SK-N-SH treated with all-trans-retinoic acid at 6 μM for 48 hours (cell line): Measurements from ENCODE around the gene KCNQ5.

Experiments
- ATAC-seq: fragments of 200-7000 bp; cut with Tn5 transposase; 3 replicates; pipeline ENCODE4 v1.9.1; 2020; ENCODE audit warnings: mild to moderate bottlenecking, moderate library complexity
- ARNTL ChIP-seq: fragments of 450-650 bp; formaldehyde crosslinking; IDR thresholded peaks from 2 replicates; pipeline ENCODE4 v1.5.0; 2020; ENCODE audit warnings: low read depth, mild to moderate bottlenecking, moderate library complexity, borderline replicate concordance
- ESRRG ChIP-seq: fragments of 250-450 bp; sonication (Bioruptor Pico); IDR thresholded peaks from 2 replicates; pipeline ENCODE4 v1.6.1; 2021; ENCODE audit warnings: mild to moderate bottlenecking
- ISL1 ChIP-seq: fragments of 250-450 bp; sonication (Bioruptor Pico); IDR thresholded peaks from 2 replicates; pipeline ENCODE4 v2.1.2; 2022; ENCODE audit warnings: mild to moderate bottlenecking, moderate library complexity
- PPARA ChIP-seq: fragments of 250-450 bp; sonication (Bioruptor Pico); IDR thresholded peaks from 2 replicates; pipeline ENCODE4 v1.5.0; 2020; ENCODE audit warnings: mild to moderate bottlenecking, borderline replicate concordance
- RARB ChIP-seq: fragments of 250-450 bp; sonication (Bioruptor Pico); IDR thresholded peaks from 2 replicates; pipeline ENCODE4 v1.8.0; 2021; ENCODE audit warnings: mild to moderate bottlenecking, moderate library complexity
- SNAI2 ChIP-seq: fragments of 250-450 bp; sonication (Bioruptor Pico); IDR thresholded peaks from 2 replicates; pipeline ENCODE4 v1.5.0; 2020; ENCODE audit warnings: mild to moderate bottlenecking, moderate library complexity
- TCF4 ChIP-seq: fragments of 250-450 bp; sonication (Bioruptor Pico); IDR thresholded peaks from 2 replicates; pipeline ENCODE4 v1.8.0; 2021; ENCODE audit warnings: mild to moderate bottlenecking, moderate library complexity, borderline replicate concordance
- TOX ChIP-seq: fragments of 250-450 bp; sonication (Bioruptor Pico); IDR thresholded peaks from 2 replicates; pipeline ENCODE4 v1.8.0; 2021; ENCODE audit warnings: mild to moderate bottlenecking, moderate library complexity, borderline replicate concordance
- ZC3H10 ChIP-seq: fragments of 250-450 bp; sonication (Bioruptor Pico); IDR thresholded peaks from 2 replicates; pipeline ENCODE4 v1.5.1; 2021; ENCODE audit warnings: mild to moderate bottlenecking, moderate library complexity
- ZFP3 ChIP-seq: fragments of 250-450 bp; sonication (Bioruptor Pico); IDR thresholded peaks from 2 replicates; pipeline ENCODE4 v1.5.0; 2020; ENCODE audit warnings: mild to moderate bottlenecking, moderate library complexity
- ZNF565 ChIP-seq: fragments of 450-650 bp; formaldehyde crosslinking; conservative IDR thresholded peaks from 2 replicates; pipeline ENCODE4 v1.5.0; 2020; ENCODE audit warnings: low read depth, mild to moderate bottlenecking, moderate library complexity
- ZNF70 ChIP-seq: fragments of 450-650 bp; formaldehyde crosslinking; IDR thresholded peaks from 2 replicates; pipeline ENCODE4 v1.5.0; 2020; ENCODE audit warnings: mild to moderate bottlenecking, moderate library complexity
- ZNF8 ChIP-seq: fragments of 450-650 bp; formaldehyde crosslinking; IDR thresholded peaks from 2 replicates; pipeline ENCODE4 v1.5.0; 2020; ENCODE audit warnings: mild to moderate bottlenecking, moderate library complexity
- TF ChIP-seq, protein P1 (sequence below): fragments of 250-450 bp; sonication (Bioruptor Pico); IDR thresholded peaks from 2 replicates; pipeline ENCODE4 v1.8.0; 2020; ENCODE audit warnings: mild to moderate bottlenecking, moderate library complexity, borderline replicate concordance
- TF ChIP-seq, protein P2 (sequence below): fragments of 250-450 bp; sonication (Bioruptor Pico); IDR thresholded peaks from 2 replicates; pipeline ENCODE4 v1.8.0; 2021; ENCODE audit warnings: low read depth, mild to moderate bottlenecking, moderate library complexity, borderline replicate concordance
- TF ChIP-seq, protein P3 (sequence below): fragments of 250-450 bp; sonication (Bioruptor Pico); IDR thresholded peaks from 2 replicates; pipeline ENCODE4 v1.5.1; 2020; ENCODE audit warnings: low read depth, mild to moderate bottlenecking, moderate library complexity
- TF ChIP-seq, protein P4 (sequence below): fragments of 250-450 bp; sonication (Bioruptor Pico); IDR thresholded peaks from 2 replicates; pipeline ENCODE4 v1.5.0; 2020; ENCODE audit warnings: mild to moderate bottlenecking, moderate library complexity

KCNQ5 gene

DNA sequence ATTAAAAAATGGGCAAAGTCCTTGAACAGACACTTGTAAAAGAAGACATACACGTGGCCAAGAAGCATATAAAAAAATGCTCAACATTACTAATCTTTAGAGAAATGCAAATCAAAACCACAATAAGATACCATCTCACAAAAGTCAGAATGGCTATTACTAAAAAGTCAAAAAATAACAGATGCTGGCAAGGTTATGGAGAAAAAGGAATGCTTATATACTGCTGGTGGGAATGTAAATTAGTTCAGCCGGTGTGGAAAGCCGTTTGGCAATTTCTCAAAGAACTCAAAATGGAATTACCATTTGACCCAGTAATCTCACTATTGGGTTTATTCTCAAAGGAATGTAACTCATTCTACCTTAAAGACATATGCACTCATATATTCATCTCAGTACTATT, 436.9 kb downstream of the KCNQ5 start (continued):
- TF ChIP-seq, protein P1, sequence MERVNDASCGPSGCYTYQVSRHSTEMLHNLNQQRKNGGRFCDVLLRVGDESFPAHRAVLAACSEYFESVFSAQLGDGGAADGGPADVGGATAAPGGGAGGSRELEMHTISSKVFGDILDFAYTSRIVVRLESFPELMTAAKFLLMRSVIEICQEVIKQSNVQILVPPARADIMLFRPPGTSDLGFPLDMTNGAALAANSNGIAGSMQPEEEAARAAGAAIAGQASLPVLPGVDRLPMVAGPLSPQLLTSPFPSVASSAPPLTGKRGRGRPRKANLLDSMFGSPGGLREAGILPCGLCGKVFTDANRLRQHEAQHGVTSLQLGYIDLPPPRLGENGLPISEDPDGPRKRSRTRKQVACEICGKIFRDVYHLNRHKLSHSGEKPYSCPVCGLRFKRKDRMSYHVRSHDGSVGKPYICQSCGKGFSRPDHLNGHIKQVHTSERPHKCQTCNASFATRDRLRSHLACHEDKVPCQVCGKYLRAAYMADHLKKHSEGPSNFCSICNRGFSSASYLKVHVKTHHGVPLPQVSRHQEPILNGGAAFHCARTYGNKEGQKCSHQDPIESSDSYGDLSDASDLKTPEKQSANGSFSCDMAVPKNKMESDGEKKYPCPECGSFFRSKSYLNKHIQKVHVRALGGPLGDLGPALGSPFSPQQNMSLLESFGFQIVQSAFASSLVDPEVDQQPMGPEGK (CRISPR knock-in tag), result no peak
- TF ChIP-seq, all 23 proteins: peak for 0

DNA sequence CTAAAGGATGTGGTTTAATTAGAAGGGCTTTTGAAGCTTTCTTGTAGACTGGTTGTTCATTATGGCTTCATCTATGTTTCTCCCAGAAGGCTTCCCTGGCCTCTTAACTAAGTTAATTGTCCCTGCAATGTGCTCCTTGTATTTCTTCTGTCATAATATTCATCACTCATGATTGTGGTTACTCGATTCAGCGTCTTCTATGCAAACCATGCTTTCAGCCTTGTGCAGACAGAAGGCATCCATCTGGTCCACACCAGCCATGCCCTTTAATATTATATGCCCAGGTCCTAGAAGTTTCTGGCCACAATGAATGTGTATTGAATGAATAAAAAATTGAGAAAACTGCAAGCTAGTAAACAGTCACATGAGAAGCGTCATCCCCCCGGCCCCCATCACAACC, 440.3 kb downstream of the KCNQ5 start:
- TF ChIP-seq, protein P2, sequence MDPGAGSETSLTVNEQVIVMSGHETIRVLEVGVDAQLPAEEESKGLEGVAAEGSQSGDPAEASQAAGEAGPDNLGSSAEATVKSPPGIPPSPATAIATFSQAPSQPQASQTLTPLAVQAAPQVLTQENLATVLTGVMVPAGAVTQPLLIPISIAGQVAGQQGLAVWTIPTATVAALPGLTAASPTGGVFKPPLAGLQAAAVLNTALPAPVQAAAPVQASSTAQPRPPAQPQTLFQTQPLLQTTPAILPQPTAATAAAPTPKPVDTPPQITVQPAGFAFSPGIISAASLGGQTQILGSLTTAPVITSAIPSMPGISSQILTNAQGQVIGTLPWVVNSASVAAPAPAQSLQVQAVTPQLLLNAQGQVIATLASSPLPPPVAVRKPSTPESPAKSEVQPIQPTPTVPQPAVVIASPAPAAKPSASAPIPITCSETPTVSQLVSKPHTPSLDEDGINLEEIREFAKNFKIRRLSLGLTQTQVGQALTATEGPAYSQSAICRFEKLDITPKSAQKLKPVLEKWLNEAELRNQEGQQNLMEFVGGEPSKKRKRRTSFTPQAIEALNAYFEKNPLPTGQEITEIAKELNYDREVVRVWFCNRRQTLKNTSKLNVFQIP (CRISPR knock-in tag), result no peak
- no peak for TF ChIP-seq ARNTL
- TF ChIP-seq, protein P1 (CRISPR knock-in tag), result no peak; the same call in 1 of the 2 replicates
- no peak for TF ChIP-seq ZNF565
- TF ChIP-seq ZFP3 (CRISPR knock-in tag), result no peak
- TF ChIP-seq, protein P3, sequence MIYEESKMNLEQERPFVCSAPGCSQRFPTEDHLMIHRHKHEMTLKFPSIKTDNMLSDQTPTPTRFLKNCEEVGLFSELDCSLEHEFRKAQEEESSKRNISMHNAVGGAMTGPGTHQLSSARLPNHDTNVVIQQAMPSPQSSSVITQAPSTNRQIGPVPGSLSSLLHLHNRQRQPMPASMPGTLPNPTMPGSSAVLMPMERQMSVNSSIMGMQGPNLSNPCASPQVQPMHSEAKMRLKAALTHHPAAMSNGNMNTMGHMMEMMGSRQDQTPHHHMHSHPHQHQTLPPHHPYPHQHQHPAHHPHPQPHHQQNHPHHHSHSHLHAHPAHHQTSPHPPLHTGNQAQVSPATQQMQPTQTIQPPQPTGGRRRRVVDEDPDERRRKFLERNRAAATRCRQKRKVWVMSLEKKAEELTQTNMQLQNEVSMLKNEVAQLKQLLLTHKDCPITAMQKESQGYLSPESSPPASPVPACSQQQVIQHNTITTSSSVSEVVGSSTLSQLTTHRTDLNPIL (CRISPR knock-in tag), result no peak
- TF ChIP-seq ZNF70 (CRISPR knock-in tag), result no peak
- TF ChIP-seq ESRRG (CRISPR knock-in tag), result no peak
- TF ChIP-seq TOX (CRISPR knock-in tag), result no peak
- no peak for TF ChIP-seq ISL1 (CRISPR knock-in tag)
- peak; percentile 49; the same call in 2 of the 3 replicates for ATAC-seq

DNA sequence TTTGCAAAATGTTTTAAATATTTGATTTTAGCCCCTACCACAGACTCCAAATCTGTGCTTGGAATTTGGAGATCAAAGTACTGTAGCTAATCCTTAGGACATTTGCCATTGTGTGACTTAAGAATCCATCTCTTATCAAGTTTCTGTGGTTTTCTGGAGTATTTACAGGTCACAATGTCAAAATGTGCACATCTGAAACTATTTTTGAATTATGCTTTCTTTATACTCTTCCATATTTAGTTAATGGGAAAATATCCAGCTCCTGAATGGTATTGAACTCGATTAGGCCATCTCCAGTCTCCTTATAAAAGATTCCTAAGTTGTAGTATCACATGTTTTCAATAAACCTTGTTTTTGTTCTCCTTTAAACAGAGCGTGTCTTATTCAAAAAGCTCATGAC, 441.0 kb downstream of the KCNQ5 start:
- peak; percentile 80 for ATAC-seq
- TF ChIP-seq ISL1 (CRISPR knock-in tag) (0 out of 2 replicates have a peak, but pooled peaks have one; percentile 21), SNAI2 (CRISPR knock-in tag) (no peak)

DNA sequence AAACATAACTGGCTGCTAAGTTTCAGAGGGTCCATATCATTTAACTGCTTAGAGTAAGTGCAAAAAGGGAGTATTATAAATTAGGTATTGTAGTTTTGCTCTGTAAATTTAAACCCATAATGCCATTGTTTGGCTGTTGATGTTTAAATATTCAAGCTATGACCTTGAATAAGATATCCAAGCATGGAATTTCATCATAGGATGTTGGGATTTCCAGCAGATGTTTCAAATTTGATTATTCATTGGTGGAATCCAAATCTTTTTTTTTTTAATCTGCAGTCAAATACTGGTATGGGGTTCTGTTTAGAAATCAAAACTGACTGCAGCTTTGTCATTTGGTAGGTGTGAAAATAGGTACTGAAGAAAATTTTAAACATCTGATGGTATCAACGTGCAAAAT, 442.4 kb downstream of the KCNQ5 start:
- no peak for ATAC-seq
- TF ChIP-seq ZNF565 (no peak), TCF4 (CRISPR knock-in tag) (no peak), ZNF70 (CRISPR knock-in tag) (no peak), ZNF8 (CRISPR knock-in tag) (no peak), ARNTL (no peak), RARB (CRISPR knock-in tag) (no peak), ZC3H10 (CRISPR knock-in tag) (no peak), ZFP3 (CRISPR knock-in tag) (no peak), ESRRG (CRISPR knock-in tag) (no peak), PPARA (no peak)
- TF ChIP-seq, protein P4, sequence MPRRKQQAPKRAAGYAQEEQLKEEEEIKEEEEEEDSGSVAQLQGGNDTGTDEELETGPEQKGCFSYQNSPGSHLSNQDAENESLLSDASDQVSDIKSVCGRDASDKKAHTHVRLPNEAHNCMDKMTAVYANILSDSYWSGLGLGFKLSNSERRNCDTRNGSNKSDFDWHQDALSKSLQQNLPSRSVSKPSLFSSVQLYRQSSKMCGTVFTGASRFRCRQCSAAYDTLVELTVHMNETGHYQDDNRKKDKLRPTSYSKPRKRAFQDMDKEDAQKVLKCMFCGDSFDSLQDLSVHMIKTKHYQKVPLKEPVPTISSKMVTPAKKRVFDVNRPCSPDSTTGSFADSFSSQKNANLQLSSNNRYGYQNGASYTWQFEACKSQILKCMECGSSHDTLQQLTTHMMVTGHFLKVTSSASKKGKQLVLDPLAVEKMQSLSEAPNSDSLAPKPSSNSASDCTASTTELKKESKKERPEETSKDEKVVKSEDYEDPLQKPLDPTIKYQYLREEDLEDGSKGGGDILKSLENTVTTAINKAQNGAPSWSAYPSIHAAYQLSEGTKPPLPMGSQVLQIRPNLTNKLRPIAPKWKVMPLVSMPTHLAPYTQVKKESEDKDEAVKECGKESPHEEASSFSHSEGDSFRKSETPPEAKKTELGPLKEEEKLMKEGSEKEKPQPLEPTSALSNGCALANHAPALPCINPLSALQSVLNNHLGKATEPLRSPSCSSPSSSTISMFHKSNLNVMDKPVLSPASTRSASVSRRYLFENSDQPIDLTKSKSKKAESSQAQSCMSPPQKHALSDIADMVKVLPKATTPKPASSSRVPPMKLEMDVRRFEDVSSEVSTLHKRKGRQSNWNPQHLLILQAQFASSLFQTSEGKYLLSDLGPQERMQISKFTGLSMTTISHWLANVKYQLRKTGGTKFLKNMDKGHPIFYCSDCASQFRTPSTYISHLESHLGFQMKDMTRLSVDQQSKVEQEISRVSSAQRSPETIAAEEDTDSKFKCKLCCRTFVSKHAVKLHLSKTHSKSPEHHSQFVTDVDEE (CRISPR knock-in tag), result no peak
- TF ChIP-seq, protein P3 (CRISPR knock-in tag), result no peak
- TF ChIP-seq, protein P1 (CRISPR knock-in tag), result no peak
